GM12874 (cell line): ENCODE measurements around the gene TOB1.

ENCODE experiments used
- CTCF ChIP-seq: IDR thresholded peaks from 2 replicates; pipeline ENCODE4 v1.5.1; 2011; ENCODE audit warnings: low read depth, mild to moderate bottlenecking, control low read depth, low read length, moderate library complexity; ENCODE audit not compliant: insufficient read depth

Gene TOB1

DNA sequence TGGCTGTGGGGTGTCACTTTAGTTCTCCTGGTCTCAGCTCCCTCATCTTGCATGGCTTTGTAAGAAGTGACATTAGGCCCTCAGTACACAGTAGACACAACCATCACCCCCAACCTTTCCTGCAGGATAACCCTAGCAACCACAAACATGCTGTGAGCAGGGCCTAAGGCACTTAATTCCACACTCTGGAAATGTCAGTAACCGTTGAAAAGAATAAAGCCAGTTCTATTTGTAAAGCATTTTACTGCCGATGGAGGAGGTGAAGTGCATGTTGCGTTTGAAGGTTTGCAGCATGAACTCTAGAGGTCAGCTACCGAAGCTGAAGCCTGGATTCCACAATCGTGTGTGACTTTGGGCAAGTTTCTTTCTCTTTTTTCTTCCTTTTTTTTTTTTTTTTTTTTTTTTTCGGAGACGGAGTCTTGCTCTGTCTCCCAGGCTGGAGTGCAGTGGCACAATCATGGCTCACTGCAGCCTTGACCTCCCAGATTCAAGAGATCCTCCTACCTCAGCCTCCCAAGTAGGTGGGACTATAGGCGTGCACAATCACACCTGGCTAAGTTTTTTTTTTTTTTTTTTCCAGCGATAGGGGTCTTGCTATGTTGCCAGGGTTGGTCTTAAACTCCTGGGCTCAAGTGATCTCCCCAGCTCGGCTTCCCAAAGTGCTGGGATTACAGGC, 26.1 kb upstream of the TOB1 start:
- TF ChIP-seq CTCF, result no peak

GRCh38 chr17:50891577-50891989, 25.4 kb upstream of the TOB1 start:
- no peak for TF ChIP-seq CTCF

GRCh38 chr17:50890675-50891516, 24.7 kb upstream of the TOB1 start:
- no peak for TF ChIP-seq CTCF

DNA sequence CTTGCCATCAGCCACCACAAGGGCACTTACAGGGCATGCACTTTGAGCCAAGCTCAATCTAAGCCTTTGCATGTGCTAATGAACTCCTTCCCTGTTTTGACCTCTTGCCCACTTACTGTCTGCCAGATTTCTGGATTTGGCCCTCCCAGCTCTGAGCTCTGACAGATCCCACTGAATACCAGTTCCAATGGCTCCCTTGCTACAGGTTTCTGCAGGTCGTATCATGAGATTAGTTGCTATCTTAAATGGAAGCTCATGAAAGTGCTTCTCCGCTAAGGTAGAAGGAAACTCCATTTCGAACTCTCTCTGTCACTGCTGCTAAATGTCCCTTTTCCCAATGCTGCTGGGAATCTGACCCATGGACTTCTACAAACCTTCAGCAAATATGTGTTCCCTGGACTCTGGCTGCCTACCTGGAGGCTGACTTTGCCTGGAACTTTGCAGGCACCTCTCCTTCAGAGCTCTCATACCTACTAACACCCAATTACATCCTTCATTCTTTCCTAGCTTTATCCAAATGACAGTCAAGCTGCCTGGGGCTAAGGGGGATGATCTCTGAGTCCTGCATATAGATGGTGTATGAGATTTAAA, 23.5 kb upstream of the TOB1 start:
- TF ChIP-seq CTCF, result no peak

GRCh38 chr17:50887705-50888245, 21.6 kb upstream of the TOB1 start:
- no peak for TF ChIP-seq CTCF

DNA sequence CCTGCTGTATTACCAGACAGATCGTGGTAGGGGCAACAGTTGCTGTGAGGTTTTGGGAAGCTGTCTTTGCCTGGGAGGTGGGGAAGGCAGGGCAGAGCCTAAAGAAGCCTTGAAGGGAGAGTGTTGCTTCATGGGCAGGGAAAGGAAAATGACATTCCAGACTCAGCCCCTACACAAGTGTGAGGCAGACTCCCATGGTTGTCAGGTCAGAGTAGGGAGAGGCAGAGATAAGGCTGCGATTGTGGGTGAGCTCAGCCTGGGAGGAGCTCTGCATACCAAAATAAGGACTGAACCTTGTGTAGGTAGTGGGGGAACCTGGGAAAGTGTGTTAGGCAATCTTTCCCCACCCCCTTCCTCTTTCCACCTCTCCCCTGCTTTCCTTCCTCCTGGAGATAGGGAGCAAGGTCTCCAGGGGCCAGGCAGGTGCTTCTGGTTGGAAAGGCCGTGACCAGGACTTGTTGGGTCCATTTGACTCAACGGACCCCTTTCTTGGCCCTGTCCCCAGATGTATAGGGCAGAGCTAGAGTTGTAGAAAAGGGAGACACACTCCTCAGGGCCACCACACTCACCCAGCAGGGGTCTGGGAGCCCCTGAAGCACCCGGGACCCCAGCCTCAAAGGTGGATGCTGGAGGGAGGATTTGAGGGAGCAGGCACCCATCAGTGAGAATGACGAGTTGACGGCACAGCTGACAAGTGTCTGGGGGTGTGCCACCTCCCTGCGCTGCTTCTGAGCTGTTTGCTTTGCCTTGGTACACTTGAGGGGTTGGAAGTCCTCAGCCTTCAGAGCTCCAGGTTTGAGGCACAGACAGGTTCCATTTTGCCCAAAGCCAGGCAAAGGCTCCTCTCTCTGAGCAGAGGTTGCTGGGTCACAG, 18.5 kb upstream of the TOB1 start:
- TF ChIP-seq CTCF, result no peak
